ENCODE results near the gene LRRC43.
"Not testable (repeated sequence)": the region's sequence is repeated elsewhere in the genome, so short reads cannot be mapped to it uniquely, and the experiment has no call there.

Gene LRRC43

GRCh38 chr12:122195405-122195804 lies 12.5 kb downstream of the LRRC43 start:
- DNase-seq: no peak

GRCh38 chr12:122197612-122197966 lies 14.7 kb downstream of the LRRC43 start:
- DNase-seq: no peak

- DNase-seq: no peak
Observed at GRCh38 chr12:122199484-122200355, 16.8 kb downstream of the LRRC43 start.

- DNase-seq: no peak
Observed at GRCh38 chr12:122200541-122201175, 17.7 kb downstream of the LRRC43 start.

GRCh38 chr12:122201381-122201780 lies 18.5 kb downstream of the LRRC43 start:
- no peak for DNase-seq

GRCh38 chr12:122202017-122202416 lies 19.1 kb downstream of the LRRC43 start:
- DNase-seq: no peak

GRCh38 chr12:122202811-122203210 lies 19.9 kb downstream of the LRRC43 start:
- DNase-seq: not testable (repeated sequence)

- DNase-seq: no peak
Observed at GRCh38 chr12:122203301-122204166, 20.6 kb downstream of the LRRC43 start, which contains the start of gene B3GNT4. Gene B3GNT4 (plus strand): TSS chr12:122203709. CDS start chr12:122204619, 910 bp downstream.

GRCh38 chr12:122204167-122205052 lies 21.5 kb downstream of the LRRC43 start:
- no peak for DNase-seq

- no peak for DNase-seq
Observed at GRCh38 chr12:122205053-122205925, 22.4 kb downstream of the LRRC43 start.

- DNase-seq: no peak
Observed at GRCh38 chr12:122206111-122206881, 23.4 kb downstream of the LRRC43 start.

- no peak for DNase-seq
Observed at GRCh38 chr12:122206976-122207375, 24.1 kb downstream of the LRRC43 start.

- no peak for DNase-seq
Observed at GRCh38 chr12:122207391-122207790, 24.5 kb downstream of the LRRC43 start.

- no peak for DNase-seq
Observed at GRCh38 chr12:122208073-122208820, 25.3 kb downstream of the LRRC43 start.

- no peak for DNase-seq
Observed at GRCh38 chr12:122215771-122216170, 32.8 kb downstream of the LRRC43 start.

- DNase-seq: no peak
Observed at GRCh38 chr12:122216445-122216844, 33.5 kb downstream of the LRRC43 start.

- DNase-seq: peak; percentile 98
Observed at GRCh38 chr12:122225683-122226365, 42.9 kb downstream of the LRRC43 start, which contains the start of gene DIABLO. Gene DIABLO (minus strand): TSS chr12:122226052. CDS start chr12:122226014, 38 bp downstream.

GRCh38 chr12:122226366-122227125 lies 43.6 kb downstream of the LRRC43 start:
- DNase-seq: no peak
